Neural progenitor cell (in vitro differentiated cells): ENCODE data around the gene CUL2.

Source experiments
- CTCF ChIP-seq: fragments of 200-600 bp; sonication (generic); IDR thresholded peaks from 2 replicates; pipeline ENCODE4 v1.5.1; 2017; ENCODE audit warnings: antibody characterized with exemption, mild to moderate bottlenecking
- EZH2 ChIP-seq: fragments of 200-600 bp; sonication (generic); IDR thresholded peaks from 2 replicates; pipeline ENCODE4 v1.6.1; 2017; ENCODE audit warnings: antibody characterized with exemption, mild to moderate bottlenecking, moderate library complexity
- EZH2phosphoT487 ChIP-seq: fragments of 200-600 bp; sonication (generic); IDR thresholded peaks from 2 replicates; pipeline ENCODE4 v1.6.1; 2017; ENCODE audit warnings: antibody characterized with exemption

- TF ChIP-seq CTCF (no peak), EZH2 (no peak), EZH2phosphoT487 (no peak)
Measured at GRCh38 chr10:35079763-35080162, 10.4 kb downstream of the CUL2 start.
